ENCODE data around the gene STPG1.

DNA sequence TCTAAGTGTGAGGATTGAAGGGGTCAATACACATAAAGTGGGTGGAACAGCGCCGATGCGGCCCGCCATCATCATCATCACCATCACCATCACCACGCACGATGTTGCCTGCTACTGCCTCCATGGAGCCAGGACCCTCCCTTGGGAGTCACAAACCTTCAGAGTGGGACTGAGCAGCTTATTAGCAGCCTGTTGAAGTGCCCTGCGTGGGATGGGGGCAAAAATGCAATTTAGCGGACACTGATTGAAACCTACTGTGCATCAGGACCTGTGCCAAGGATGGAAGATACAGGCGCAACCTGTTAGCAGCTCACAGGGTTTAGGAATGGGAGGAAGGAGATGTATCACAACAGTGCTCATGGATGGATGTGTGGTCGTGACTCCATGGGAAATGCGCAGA is 26.7 kb downstream of the STPG1 start:
- TF ChIP-seq, protein P1, sequence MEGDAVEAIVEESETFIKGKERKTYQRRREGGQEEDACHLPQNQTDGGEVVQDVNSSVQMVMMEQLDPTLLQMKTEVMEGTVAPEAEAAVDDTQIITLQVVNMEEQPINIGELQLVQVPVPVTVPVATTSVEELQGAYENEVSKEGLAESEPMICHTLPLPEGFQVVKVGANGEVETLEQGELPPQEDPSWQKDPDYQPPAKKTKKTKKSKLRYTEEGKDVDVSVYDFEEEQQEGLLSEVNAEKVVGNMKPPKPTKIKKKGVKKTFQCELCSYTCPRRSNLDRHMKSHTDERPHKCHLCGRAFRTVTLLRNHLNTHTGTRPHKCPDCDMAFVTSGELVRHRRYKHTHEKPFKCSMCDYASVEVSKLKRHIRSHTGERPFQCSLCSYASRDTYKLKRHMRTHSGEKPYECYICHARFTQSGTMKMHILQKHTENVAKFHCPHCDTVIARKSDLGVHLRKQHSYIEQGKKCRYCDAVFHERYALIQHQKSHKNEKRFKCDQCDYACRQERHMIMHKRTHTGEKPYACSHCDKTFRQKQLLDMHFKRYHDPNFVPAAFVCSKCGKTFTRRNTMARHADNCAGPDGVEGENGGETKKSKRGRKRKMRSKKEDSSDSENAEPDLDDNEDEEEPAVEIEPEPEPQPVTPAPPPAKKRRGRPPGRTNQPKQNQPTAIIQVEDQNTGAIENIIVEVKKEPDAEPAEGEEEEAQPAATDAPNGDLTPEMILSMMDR (IDR thresholded peaks at IDR 0.05): no peak
- TF ChIP-seq POLR2A (IDR thresholded peaks at IDR 0.05): no peak
- no peak for TF ChIP-seq POLR2AphosphoS5 (IDR thresholded peaks at IDR 0.05)

Measured in stomach (tissue), 4 donors.